ENCODE data around the gene OMG.

- TF ChIP-seq POLR2A (IDR thresholded peaks at IDR 0.05; ENCODE audit: low read length) (no peak), GATA1 (IDR thresholded peaks at IDR 0.05; ENCODE audit: low read depth, low read length) (no peak)
Observed at GRCh38 chr17:31261601-31262000, 35.4 kb downstream of the OMG start.
